Thyroid gland (tissue), 4 donors: ENCODE results near the gene CDH6.

Experiments used
- POLR2A ChIP-seq, 2 donors: fragments of 450-650 bp; IDR thresholded peaks; one replicate each; pipeline ENCODE4 v1.6.1; 2017; ENCODE audit warnings: antibody characterized with exemption in 2 of 2, mild to moderate bottlenecking in 2 of 2, moderate library complexity in 1 of 2
- TF ChIP-seq, protein P1 (sequence below), 6 experiments: fragments of 200-600 bp in 3 of 6; fragments of 450-650 bp in 3 of 6; sonication (generic) in 3 of 6; IDR thresholded peaks; one replicate each; pipeline ENCODE4 v1.5.1; 2016 to 2019; ENCODE audit warnings: antibody characterized with exemption in 6 of 6, mild to moderate bottlenecking in 2 of 6, inconsistent platforms in 1 of 6, moderate library complexity in 1 of 6

GRCh38 chr5:31173614-31174013 lies 19.9 kb upstream of the CDH6 start:
- TF ChIP-seq, protein P1, sequence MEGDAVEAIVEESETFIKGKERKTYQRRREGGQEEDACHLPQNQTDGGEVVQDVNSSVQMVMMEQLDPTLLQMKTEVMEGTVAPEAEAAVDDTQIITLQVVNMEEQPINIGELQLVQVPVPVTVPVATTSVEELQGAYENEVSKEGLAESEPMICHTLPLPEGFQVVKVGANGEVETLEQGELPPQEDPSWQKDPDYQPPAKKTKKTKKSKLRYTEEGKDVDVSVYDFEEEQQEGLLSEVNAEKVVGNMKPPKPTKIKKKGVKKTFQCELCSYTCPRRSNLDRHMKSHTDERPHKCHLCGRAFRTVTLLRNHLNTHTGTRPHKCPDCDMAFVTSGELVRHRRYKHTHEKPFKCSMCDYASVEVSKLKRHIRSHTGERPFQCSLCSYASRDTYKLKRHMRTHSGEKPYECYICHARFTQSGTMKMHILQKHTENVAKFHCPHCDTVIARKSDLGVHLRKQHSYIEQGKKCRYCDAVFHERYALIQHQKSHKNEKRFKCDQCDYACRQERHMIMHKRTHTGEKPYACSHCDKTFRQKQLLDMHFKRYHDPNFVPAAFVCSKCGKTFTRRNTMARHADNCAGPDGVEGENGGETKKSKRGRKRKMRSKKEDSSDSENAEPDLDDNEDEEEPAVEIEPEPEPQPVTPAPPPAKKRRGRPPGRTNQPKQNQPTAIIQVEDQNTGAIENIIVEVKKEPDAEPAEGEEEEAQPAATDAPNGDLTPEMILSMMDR (IDR thresholded peaks at IDR 0.05): no peak
- no peak for TF ChIP-seq POLR2A (IDR thresholded peaks at IDR 0.05)
